HEK293T (cell line): ENCODE results near the gene LIFR.

ENCODE experiments used
- CTCF ChIA-PET: fragments of 350-600 bp; formaldehyde crosslinking; extraction: SDS; loops from one replicate; lab custom pipeline; 2021; ENCODE audit warnings: antibody characterized with exemption, inconsistent platforms; lab: Yijun Ruan, JAX
- POLR2A ChIA-PET: fragments of 350-600 bp; formaldehyde crosslinking; extraction: SDS; loops from one replicate; lab custom pipeline; 2020; ENCODE audit warnings: antibody characterized with exemption, inconsistent platforms; lab: Yijun Ruan, JAX
- DNase-seq: peaks from one replicate; pipeline ENCODE4 v3.0.0; 2012; ENCODE audit warnings: mixed read lengths; ENCODE audit errors: extremely low spot score
- ARNT ChIP-seq: fragments of 450-650 bp; IDR thresholded peaks from 2 replicates; pipeline ENCODE4 v1.6.1; 2017; ENCODE audit warnings: mild to moderate bottlenecking
- BHLHE40 ChIP-seq: fragments of 450-650 bp; IDR thresholded peaks from 2 replicates; pipeline ENCODE4 v1.6.1; 2016; ENCODE audit warnings: mild to moderate bottlenecking, moderate library complexity, borderline replicate concordance
- CTBP1 ChIP-seq: fragments of 450-650 bp; IDR thresholded peaks from 2 replicates; pipeline ENCODE4 v1.6.1; 2016; ENCODE audit warnings: borderline replicate concordance
- ELF4 ChIP-seq: fragments of 450-650 bp; IDR thresholded peaks from 2 replicates; pipeline ENCODE4 v1.6.1; 2017; ENCODE audit warnings: antibody characterized with exemption
- FOXA1 ChIP-seq: fragments of 450-650 bp; IDR thresholded peaks from 2 replicates; pipeline ENCODE4 v1.6.1; 2016; ENCODE audit warnings: mild to moderate bottlenecking
- FOXK2 ChIP-seq: fragments of 450-650 bp; IDR thresholded peaks from 2 replicates; pipeline ENCODE4 v1.6.1; 2016; ENCODE audit warnings: mild to moderate bottlenecking
- FOXM1 ChIP-seq: fragments of 450-650 bp; IDR thresholded peaks from 2 replicates; pipeline ENCODE4 v1.6.1; 2017; ENCODE audit warnings: mild to moderate bottlenecking, borderline replicate concordance
- HDGF ChIP-seq: fragments of 450-650 bp; IDR thresholded peaks from 2 replicates; pipeline ENCODE4 v1.6.1; 2017; ENCODE audit warnings: antibody characterized with exemption, borderline replicate concordance
- L3MBTL2 ChIP-seq: fragments of 450-650 bp; conservative IDR thresholded peaks from 2 replicates; pipeline ENCODE4 v1.6.1; 2016; ENCODE audit warnings: mild to moderate bottlenecking
- LEF1 ChIP-seq: fragments of 450-650 bp; IDR thresholded peaks from 2 replicates; pipeline ENCODE4 v1.6.1; 2017; ENCODE audit warnings: mild to moderate bottlenecking, borderline replicate concordance
- NFRKB ChIP-seq: fragments of 450-650 bp; IDR thresholded peaks from 2 replicates; pipeline ENCODE4 v1.6.1; 2016; ENCODE audit warnings: mild to moderate bottlenecking, moderate library complexity
- PKNOX1 ChIP-seq: fragments of 450-650 bp; IDR thresholded peaks from 2 replicates; pipeline ENCODE4 v1.6.1; 2016
- SP1 ChIP-seq: fragments of 450-650 bp; IDR thresholded peaks from 2 replicates; pipeline ENCODE4 v1.6.1; 2017
- SUZ12 ChIP-seq: fragments of 450-650 bp; IDR thresholded peaks from 2 replicates; pipeline ENCODE4 v1.6.1; 2016; ENCODE audit warnings: mild to moderate bottlenecking
- TARDBP ChIP-seq: fragments of 450-650 bp; IDR thresholded peaks from 2 replicates; pipeline ENCODE4 v1.6.1; 2016
- ZNF384 ChIP-seq: fragments of 450-650 bp; IDR thresholded peaks from 2 replicates; pipeline ENCODE4 v1.6.1; 2016

The LIFR gene

GRCh38 chr5:38463634-38464521 lies 92.6 kb downstream of the LIFR start:
- no peak for TF ChIP-seq PKNOX1
- no peak for TF ChIP-seq ARNT
- no peak for TF ChIP-seq HDGF
- TF ChIP-seq NFRKB: no peak
- TF ChIP-seq FOXK2: no peak
- TF ChIP-seq ELF4: no peak
- no peak for TF ChIP-seq LEF1
- no peak for TF ChIP-seq FOXA1
- no peak for TF ChIP-seq FOXM1
- no peak for TF ChIP-seq BHLHE40
- no peak for TF ChIP-seq SUZ12
- no peak for TF ChIP-seq ZNF384
- no peak for TF ChIP-seq L3MBTL2
- no peak for TF ChIP-seq TARDBP
- no peak for TF ChIP-seq SP1
- TF ChIP-seq CTBP1: no peak
- POLR2A ChIA-PET: no interaction called here
- no peak for DNase-seq
- CTCF ChIA-PET: interaction anchor here (0.6 to 1.6 kb wide), 4 partner anchors 14 to 22 kb away, joined by 3 to 7 read pairs (median 4); no protein-coding TSS in a partner anchor

DNA sequence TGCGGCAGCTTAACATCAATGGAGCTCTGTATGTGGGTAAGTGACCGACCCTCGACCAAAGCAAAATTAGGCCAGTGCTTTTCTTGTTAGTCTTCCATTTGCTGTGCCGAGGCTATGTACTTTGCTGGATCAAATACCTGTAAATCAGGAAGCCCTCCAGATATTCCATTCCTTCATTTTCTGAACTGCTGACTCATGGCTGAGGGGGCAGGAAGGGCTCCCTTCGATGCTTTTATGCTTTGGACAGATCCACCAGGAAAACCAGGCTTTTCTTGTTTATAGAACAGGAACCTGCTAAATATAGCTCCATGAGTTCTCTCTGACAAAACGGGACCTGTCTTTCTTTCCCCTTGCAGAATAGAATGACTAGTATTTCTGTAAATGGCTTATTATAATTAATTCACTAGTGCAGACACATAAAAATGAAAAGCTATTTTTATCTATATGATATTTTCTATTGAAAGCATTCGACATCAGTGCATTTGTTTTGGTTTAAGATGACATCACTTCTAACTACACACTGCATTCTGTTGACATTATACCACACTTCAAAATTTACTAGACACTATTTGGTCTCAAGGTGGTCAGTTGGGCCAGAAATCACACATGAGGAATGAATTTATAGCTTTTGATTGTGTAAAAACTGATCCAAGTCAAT lies 93.3 kb downstream of the LIFR start:
- DNase-seq: no peak
- CTCF ChIA-PET: interaction anchor here (0.6 to 1.6 kb wide), 3 partner anchors 15 to 906 kb away, joined by 3 to 7 read pairs (median 4); no protein-coding TSS in a partner anchor
- TF ChIP-seq SUZ12 (no peak), PKNOX1 (no peak), NFRKB (no peak), HDGF (no peak), FOXM1 (no peak), L3MBTL2 (no peak), BHLHE40 (no peak), FOXK2 (no peak), ELF4 (no peak), LEF1 (no peak), TARDBP (no peak), CTBP1 (no peak), FOXA1 (no peak), ARNT (no peak), ZNF384 (no peak), SP1 (no peak)
- POLR2A ChIA-PET: no interaction called here

DNA sequence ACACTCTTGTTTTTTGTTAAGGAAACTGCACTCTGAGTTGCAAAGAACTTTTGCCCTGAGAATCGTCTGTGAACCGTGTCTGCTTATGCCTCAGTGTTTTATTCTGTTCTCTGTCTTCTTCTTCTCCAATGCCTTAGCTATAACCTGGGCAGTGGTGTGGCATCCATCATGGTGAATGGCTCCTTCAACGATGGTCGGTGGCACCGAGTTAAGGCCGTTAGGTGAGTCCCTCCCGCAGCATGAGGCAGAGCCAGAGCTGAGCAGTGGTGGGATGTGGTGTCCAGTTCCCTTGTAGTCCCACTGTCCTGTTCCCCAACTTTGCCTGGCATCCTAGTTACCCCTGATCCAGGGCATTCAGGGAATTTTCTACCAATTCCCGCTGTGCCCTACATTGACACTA lies 98.3 kb downstream of the LIFR start:
- DNase-seq: no peak
- ChIA-PET POLR2A (no interaction called here), CTCF (no interaction called here)
- TF ChIP-seq FOXA1 (no peak), SUZ12 (no peak), HDGF (no peak), PKNOX1 (no peak), ZNF384 (no peak), ARNT (no peak), SP1 (no peak), ELF4 (no peak), NFRKB (no peak), TARDBP (no peak), FOXM1 (no peak), L3MBTL2 (no peak), FOXK2 (no peak)

DNA sequence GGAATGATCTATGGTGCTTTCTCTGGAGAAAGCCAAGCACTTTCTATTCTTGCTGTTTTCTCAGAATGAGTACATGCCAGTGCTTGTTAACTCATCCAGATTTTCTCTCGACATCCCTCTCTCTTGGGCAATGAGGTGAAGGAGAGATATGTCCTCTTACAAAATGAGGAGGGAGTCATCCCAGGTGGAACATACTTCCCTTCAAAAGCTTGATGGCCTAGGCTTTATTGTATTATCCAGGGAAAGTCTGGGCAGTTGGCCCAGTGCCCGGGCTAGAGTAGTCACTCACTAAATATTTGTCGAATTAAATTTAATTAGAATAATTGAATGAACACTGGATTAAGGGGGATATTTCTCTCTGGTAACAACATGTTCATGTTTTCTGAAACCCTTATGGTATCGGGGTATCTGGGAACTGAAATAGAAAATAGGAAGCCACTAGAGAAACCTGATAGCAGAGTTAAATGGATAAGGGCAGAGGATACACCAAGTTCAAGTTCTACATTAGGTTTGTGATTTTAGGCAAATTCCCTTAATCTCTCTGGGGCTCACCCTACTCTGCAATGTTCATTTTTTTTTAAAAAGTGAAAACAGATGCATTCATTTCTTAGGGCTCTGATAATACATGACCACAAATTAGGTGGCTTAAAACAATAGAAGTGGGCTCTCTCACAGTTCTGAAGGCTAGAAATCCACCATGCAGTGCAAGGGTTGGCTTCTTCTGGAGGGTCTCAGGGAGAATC lies 99.6 kb downstream of the LIFR start:
- DNase-seq: no peak
- no peak for TF ChIP-seq TARDBP
- no peak for TF ChIP-seq ZNF384
- no peak for TF ChIP-seq BHLHE40
- no peak for TF ChIP-seq L3MBTL2
- no peak for TF ChIP-seq SP1
- no peak for TF ChIP-seq NFRKB
- TF ChIP-seq FOXK2: no peak
- TF ChIP-seq HDGF: no peak
- ChIA-PET POLR2A (no interaction called here), CTCF (interaction anchor here (0.6 kb wide), 1 partner anchor 468 kb away, joined by 4 read pairs; no protein-coding TSS in a partner anchor)

GRCh38 chr5:38455796-38456330 lies 100.6 kb downstream of the LIFR start:
- ChIA-PET POLR2A (no interaction called here), CTCF (no interaction called here)
- DNase-seq: no peak
- TF ChIP-seq SP1: no peak
- TF ChIP-seq ARNT: no peak
- no peak for TF ChIP-seq CTBP1
- no peak for TF ChIP-seq LEF1
- no peak for TF ChIP-seq FOXM1
- no peak for TF ChIP-seq L3MBTL2
